ENCODE measurements around the gene GABRR3. TPM values are rescaled to one million over a fixed set of nuclear protein-coding genes. Genes with fewer than 3 reads are reported as not detected.

GABRR3 gene
- total RNA-seq, 3 donors from 2014 or later (not counting 1 experiment from before 2014, with no cell fraction given) = not detected

GRCh38 chr3:98032904-98033303 is 2.2 kb downstream of the GABRR3 start:
- Histone ChIP-seq H3K27ac (ENCODE audit: low read length) (no peak overlapping the region), H3K4me1 (ENCODE audit: control insufficient read depth, insufficient read depth, low read length) (no peaks in the 10 kb centered on the region), H3K4me3 (ENCODE audit: low read length) (no peak overlapping the region), H3K36me3 (ENCODE audit: control insufficient read depth, insufficient read depth, low read length) (no peaks in the 10 kb centered on the region), H3K9me3 (ENCODE audit: control insufficient read depth, insufficient read depth, low read length) (no peaks in the 10 kb centered on the region), H3K27me3 (ENCODE audit: control insufficient read depth, insufficient read depth, low read length) (peaks cover 2% of the 10 kb centered on the region)
- no peaks in the 10 kb centered on the region for H3K36me3 Mint-ChIP-seq
- H3K4me1 Mint-ChIP-seq = no peaks in the 10 kb centered on the region
- no peak overlapping the region for H3K27ac Mint-ChIP-seq
- intact Hi-C loops (cut with micrococcal nuclease) = no loop called here
- peaks cover 4 to 22% of the 10 kb centered on the region in 2 donors for H3K27me3 Mint-ChIP-seq (ENCODE audit: low read depth in 2 of 2)
- DNase-seq (no peak), ATAC-seq (no peak)
- WGBS (ENCODE audit: insufficient coverage) = no CpG with 5 or more reads among the region's 1 CpG
- no peaks in the 10 kb centered on the region for H3K9me3 Mint-ChIP-seq
- no peak overlapping the region for H3K4me3 Mint-ChIP-seq
- TF ChIP-seq, protein P1, sequence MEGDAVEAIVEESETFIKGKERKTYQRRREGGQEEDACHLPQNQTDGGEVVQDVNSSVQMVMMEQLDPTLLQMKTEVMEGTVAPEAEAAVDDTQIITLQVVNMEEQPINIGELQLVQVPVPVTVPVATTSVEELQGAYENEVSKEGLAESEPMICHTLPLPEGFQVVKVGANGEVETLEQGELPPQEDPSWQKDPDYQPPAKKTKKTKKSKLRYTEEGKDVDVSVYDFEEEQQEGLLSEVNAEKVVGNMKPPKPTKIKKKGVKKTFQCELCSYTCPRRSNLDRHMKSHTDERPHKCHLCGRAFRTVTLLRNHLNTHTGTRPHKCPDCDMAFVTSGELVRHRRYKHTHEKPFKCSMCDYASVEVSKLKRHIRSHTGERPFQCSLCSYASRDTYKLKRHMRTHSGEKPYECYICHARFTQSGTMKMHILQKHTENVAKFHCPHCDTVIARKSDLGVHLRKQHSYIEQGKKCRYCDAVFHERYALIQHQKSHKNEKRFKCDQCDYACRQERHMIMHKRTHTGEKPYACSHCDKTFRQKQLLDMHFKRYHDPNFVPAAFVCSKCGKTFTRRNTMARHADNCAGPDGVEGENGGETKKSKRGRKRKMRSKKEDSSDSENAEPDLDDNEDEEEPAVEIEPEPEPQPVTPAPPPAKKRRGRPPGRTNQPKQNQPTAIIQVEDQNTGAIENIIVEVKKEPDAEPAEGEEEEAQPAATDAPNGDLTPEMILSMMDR (IDR thresholded peaks at IDR 0.05) = no peak

DNA sequence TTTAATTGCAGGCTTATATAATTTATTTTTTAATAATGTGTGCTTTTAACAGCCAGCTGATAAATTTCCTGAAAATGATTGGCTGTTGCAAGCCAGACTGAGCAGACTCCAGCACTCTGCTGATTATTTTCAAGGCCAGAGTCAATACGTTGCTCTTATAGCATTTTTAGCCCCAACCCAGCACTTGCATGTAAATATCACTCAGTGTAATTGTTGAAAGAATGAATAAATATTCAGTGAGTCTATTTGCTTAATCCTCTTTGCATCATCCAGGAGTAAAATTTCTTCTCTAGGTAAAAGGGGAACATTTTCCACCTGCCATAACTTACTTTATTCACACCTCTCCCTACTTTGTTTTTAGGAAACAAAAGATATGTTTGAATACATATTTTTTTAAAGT is 2.9 kb downstream of the GABRR3 start:
- no CpG with 5 or more reads among the region's 1 CpG for WGBS (ENCODE audit: insufficient coverage)

DNA sequence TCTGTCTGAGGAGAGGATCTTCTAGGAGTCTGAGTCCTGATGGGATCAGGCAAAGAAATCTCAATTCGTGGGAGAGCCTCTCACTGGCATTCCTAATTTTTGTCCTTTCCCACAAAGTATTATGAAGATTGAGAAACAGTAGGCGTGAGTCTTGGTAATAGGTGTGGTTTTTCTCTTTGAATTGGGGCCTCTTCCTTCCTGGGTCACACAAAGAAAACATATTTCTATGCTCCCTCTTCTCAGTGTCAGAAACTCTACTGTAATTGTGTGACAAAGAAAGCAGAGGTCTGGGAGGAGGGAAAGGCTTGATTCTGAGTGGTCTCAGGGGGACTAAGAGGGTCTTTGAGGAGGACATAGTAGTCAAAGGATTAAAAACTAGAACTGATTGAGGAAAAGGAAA is 6.0 kb downstream of the GABRR3 start:
- no peaks in the 10 kb centered on the region for H3K4me1 Mint-ChIP-seq
- DNase-seq (peak in 1 of 2 donors; percentile 17), ATAC-seq (no peak)
- TF ChIP-seq, protein P1 (IDR thresholded peaks at IDR 0.05) = no peak
- H3K27me3 ChIP-seq (ENCODE audit: control insufficient read depth, insufficient read depth, low read length) = no peaks in the 10 kb centered on the region
- H3K4me3 Mint-ChIP-seq = no peak overlapping the region
- H3K4me1 ChIP-seq (ENCODE audit: control insufficient read depth, insufficient read depth, low read length) = no peaks in the 10 kb centered on the region
- H3K9me3 ChIP-seq (ENCODE audit: control insufficient read depth, insufficient read depth, low read length) = no peaks in the 10 kb centered on the region
- no peaks in the 10 kb centered on the region for H3K36me3 Mint-ChIP-seq
- H3K27me3 Mint-ChIP-seq (ENCODE audit: low read depth in 2 of 2) = peaks cover 3 to 15% of the 10 kb centered on the region in 2 donors
- intact Hi-C loops (cut with micrococcal nuclease) = no loop called here
- H3K27ac ChIP-seq (ENCODE audit: low read length) = no peak overlapping the region
- WGBS (ENCODE audit: insufficient coverage) = 67% methylated on average over 1 of the region's 2 CpGs
- no peak overlapping the region for H3K4me3 ChIP-seq (ENCODE audit: low read length)
- H3K27ac Mint-ChIP-seq = no peak overlapping the region
- no peaks in the 10 kb centered on the region for H3K9me3 Mint-ChIP-seq
- no peaks in the 10 kb centered on the region for H3K36me3 ChIP-seq (ENCODE audit: control insufficient read depth, insufficient read depth, low read length)

More for the DNA sequence above, 2.9 kb downstream of the GABRR3 start:
- no peaks in the 10 kb centered on the region for H3K9me3 ChIP-seq (ENCODE audit: control insufficient read depth, insufficient read depth, low read length)
- no peak overlapping the region for H3K4me3 ChIP-seq (ENCODE audit: low read length)
- Mint-ChIP-seq H3K9me3 (no peaks in the 10 kb centered on the region), H3K4me1 (no peaks in the 10 kb centered on the region), H3K27me3 (ENCODE audit: low read depth in 2 of 2) (peaks cover 4 to 22% of the 10 kb centered on the region in 2 donors), H3K27ac (no peak overlapping the region), H3K36me3 (no peaks in the 10 kb centered on the region), H3K4me3 (no peak overlapping the region)
- TF ChIP-seq, protein P1 (IDR thresholded peaks at IDR 0.05) = no peak
- peaks cover 2% of the 10 kb centered on the region for H3K27me3 ChIP-seq (ENCODE audit: control insufficient read depth, insufficient read depth, low read length)
- no peak for DNase-seq
- H3K27ac ChIP-seq (ENCODE audit: low read length) = no peak overlapping the region
- no peaks in the 10 kb centered on the region for H3K36me3 ChIP-seq (ENCODE audit: control insufficient read depth, insufficient read depth, low read length)
- no peak for ATAC-seq
- no peaks in the 10 kb centered on the region for H3K4me1 ChIP-seq (ENCODE audit: control insufficient read depth, insufficient read depth, low read length)
- intact Hi-C loops (cut with micrococcal nuclease) = no loop called here

GRCh38 chr3:98027085-98027446 is 8.0 kb downstream of the GABRR3 start:
- Histone ChIP-seq H3K4me1 (ENCODE audit: control insufficient read depth, insufficient read depth, low read length) (no peaks in the 10 kb centered on the region), H3K9me3 (ENCODE audit: control insufficient read depth, insufficient read depth, low read length) (no peaks in the 10 kb centered on the region), H3K27ac (ENCODE audit: low read length) (no peak overlapping the region), H3K4me3 (ENCODE audit: low read length) (no peak overlapping the region), H3K27me3 (ENCODE audit: control insufficient read depth, insufficient read depth, low read length) (no peaks in the 10 kb centered on the region), H3K36me3 (ENCODE audit: control insufficient read depth, insufficient read depth, low read length) (no peaks in the 10 kb centered on the region)
- no peaks in the 10 kb centered on the region for H3K9me3 Mint-ChIP-seq
- no peaks in the 10 kb centered on the region for H3K36me3 Mint-ChIP-seq
- no CpG with 5 or more reads among the region's 1 CpG for WGBS (ENCODE audit: insufficient coverage)
- DNase-seq (no peak), ATAC-seq (no peak)
- no peaks in the 10 kb centered on the region for H3K4me1 Mint-ChIP-seq
- TF ChIP-seq, protein P1 (IDR thresholded peaks at IDR 0.05) = no peak
- H3K27ac Mint-ChIP-seq = no peak overlapping the region
- no peak overlapping the region for H3K4me3 Mint-ChIP-seq
- intact Hi-C loops (cut with micrococcal nuclease) = no loop called here
- peaks cover 0 to 6% of the 10 kb centered on the region in 2 donors for H3K27me3 Mint-ChIP-seq (ENCODE audit: low read depth in 2 of 2)

Measured in natural killer cell (primary cell).